IPS DF 19.7 (cell line): ENCODE data around the gene MED16.

Experiments used
- DNase-seq: peaks from one replicate; pipeline ENCODE4 v3.0.0-alpha.2; 2013; ENCODE audit warnings: low read depth, low spot score

Gene MED16

GRCh38 chr19:871446-872265, 21.3 kb downstream of the MED16 start:
- no peak for DNase-seq

DNA sequence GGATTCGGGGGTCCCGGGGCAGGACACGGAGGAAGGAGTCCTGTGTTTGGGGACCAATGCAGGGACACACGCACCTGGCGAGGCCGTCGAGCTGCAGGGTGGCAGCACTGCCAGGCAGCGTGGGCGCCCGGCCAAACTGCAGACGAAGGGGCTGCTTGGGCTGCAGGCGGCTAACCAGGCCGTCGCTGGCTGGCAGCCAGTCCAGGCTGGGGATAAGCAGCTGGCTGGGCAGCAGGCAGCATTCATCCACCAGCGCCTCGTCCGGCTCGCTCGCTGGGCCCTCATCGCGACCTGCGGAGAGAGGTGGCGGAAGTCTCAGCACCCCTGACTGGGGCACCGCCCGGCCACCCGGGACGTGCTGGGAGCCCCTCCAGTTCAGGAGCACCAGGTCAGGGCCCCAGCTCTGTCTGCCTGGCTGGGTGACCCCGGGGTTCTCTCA, 22.0 kb downstream of the MED16 start:
- DNase-seq = no peak

- no peak for DNase-seq
Measured at GRCh38 chr19:870314-870713, 22.7 kb downstream of the MED16 start.

- DNase-seq = no peak
Measured at GRCh38 chr19:869245-870177, 23.5 kb downstream of the MED16 start.

DNA sequence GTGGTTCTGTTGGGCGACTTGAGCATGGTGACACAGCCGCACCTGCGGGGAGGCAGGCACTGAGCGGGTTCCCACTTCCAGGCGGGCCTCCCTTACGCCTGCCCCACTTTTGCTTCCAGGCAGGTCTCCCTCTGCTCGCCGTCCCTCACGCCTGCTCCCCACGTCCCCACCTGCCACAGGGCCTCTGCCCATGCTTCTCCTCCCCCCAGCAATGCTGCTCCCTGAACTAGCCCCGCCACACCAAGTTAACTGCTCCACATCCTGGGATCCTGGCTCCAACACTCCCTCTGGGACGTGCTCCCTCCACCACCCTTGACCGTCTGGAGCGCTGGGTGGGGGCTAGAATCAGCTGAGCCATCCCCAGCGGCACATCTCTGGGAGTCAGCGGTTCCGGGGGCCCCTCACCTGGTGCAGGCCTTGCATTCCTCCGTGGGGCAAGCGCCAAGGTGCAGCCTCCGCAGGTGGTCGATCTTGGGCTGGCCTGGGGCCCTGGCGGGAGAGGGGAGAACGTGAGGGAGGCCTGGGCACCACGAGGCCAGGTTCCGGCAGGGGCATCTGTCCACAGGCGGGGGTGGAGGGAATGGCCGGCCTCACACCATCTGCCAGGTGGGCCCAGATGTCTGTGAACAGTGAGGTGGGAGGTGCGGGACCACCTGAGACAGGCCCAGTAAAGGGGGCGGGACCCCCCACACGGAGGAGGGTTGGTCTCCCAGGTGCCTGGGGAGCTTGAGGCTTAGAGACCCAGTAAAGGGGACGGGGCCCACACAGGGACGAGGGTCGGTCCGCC, 24.3 kb downstream of the MED16 start:
- no peak for DNase-seq

DNA sequence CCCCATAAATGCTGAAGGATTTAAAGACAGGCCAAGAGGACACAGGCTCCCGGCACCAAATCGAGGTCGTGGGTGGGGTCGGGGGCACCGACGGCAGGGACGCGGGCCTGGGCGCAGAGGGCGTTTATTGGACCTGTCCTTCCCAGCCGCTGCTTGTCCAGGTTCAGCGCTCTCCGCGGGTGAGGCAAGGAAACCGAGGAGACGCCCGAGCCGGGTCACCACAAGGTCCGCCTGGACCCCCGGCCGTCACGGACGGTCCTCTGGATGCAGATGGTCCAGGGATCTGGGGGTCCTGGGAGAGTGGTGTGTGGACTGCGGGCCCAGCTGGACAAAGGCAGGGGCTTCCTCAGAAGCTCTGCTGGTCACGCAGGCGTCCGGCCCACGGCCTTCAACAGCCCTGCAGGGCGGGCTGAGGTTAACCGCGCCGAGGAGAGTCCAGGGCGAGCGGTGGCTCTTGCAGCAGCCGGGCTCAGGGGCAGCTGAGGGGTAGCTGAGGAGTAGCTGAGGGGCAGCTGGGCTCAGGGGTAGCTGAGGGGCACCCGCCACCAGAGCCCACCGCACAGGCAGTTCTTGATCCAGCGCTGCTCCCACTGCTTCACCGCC, 25.0 kb downstream of the MED16 start:
- no peak for DNase-seq

DNA sequence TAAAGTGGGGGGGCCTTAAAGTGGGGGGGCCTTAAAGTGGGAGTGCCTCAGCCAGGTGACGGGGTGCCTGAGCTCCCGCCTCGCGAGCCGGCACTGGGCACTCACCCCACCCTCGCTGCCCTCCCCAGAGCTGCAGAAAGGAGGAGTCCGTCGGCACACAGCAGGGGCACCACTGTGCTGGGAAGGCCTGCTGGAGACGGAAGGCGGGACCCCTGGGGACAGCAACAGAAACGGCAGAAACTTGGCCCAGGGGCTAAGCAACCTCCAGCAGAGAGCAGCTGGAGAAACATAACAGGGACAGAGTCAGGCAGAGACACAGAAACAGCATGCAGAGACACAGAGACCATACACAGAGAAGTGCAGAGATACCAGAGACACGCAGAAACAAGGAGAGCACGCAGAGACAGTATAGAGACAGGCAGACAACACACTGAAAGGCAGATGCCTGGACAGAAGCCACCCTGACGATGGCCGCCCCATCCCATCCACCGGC, 25.6 kb downstream of the MED16 start:
- DNase-seq = no peak

DNA sequence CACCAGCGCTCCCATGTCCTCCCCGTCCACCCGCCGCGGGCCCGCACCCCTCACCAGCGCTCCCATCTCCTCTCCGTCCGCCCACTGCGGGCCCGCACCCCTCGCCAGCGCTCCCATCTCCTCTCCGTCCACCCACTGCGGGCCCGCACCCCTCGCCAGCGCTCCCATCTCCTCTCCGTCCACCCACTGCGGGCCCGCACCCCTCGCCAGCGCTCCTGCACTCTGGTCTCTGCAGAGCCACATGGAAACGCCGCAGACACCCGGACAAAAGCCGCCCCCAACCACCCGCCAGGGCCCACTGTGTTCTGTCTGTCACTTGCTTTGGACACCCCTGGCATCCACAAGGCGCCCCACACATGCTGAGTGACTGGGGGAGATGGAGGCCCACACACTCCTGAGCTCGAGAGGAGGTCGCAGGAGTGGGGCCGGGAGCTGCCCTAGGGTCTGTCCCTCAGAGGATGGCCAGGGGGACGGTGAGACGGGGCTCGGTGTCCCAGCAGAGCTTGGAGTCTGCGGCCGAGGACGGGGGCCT, 26.2 kb downstream of the MED16 start:
- no peak for DNase-seq

DNA sequence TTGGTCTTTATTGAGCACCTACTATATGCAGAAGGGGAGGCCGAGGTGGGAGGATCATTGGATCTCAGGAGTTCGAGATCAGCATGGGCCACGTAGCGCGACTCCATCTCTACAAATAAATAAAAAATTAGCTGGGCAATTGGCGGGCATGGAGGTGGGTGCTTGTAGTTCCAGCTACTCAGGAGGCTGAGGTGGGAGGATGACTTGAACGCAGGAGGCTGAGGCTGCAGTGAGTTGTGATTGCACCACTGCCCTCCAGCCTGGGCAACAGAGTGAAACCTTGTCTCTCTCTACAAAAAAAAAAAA, 29.7 kb downstream of the MED16 start:
- no peak for DNase-seq

- no peak for DNase-seq
Measured at GRCh38 chr19:862581-863314, 30.2 kb downstream of the MED16 start.

GRCh38 chr19:861756-862580, 31.0 kb downstream of the MED16 start:
- no peak for DNase-seq

GRCh38 chr19:861141-861755, 31.7 kb downstream of the MED16 start:
- DNase-seq = no peak

GRCh38 chr19:858868-859843, 33.8 kb downstream of the MED16 start, which contains the start of gene CFD:
Gene CFD, plus strand, starts transcription at chr19:859664. Its CDS starts 26 bp downstream, at chr19:859690.
- no peak for DNase-seq

DNA sequence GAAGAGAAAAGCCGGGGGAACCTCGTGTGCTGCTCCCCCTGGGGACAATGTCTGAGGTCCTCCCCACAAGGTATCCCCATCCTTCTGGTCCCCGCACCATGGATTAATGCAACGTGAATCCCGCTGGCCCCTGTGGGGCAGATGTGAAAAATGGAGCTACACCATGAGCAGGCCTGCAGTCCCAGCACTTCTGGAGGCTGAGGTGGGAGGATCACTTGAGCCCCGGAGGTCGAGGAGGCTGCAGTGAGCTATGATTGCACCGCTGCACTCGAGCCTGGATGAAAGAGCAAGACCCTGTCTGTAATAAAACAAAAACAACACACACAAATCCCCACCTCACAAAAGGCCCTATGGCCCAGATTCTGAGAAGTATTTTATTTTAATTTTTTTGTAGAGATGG, 34.7 kb downstream of the MED16 start:
- DNase-seq = no peak

DNA sequence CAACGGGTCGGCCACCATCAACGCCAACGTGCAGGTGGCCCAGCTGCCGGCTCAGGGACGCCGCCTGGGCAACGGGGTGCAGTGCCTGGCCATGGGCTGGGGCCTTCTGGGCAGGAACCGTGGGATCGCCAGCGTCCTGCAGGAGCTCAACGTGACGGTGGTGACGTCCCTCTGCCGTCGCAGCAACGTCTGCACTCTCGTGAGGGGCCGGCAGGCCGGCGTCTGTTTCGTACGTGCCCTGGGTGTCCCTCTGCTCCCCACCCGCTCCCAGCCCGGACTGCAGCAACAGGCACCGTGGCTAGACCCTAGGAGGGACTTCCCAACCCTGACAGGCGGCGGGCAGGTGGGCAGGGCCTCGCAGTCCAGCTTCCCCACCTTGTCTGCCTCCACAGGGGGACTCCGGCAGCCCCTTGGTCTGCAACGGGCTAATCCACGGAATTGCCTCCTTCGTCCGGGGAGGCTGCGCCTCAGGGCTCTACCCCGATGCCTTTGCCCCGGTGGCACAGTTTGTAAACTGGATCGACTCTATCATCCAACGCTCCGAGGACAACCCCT, 37.3 kb downstream of the MED16 start:
- no peak for DNase-seq

GRCh38 chr19:855142-855541, 37.8 kb downstream of the MED16 start:
- no peak for DNase-seq

DNA sequence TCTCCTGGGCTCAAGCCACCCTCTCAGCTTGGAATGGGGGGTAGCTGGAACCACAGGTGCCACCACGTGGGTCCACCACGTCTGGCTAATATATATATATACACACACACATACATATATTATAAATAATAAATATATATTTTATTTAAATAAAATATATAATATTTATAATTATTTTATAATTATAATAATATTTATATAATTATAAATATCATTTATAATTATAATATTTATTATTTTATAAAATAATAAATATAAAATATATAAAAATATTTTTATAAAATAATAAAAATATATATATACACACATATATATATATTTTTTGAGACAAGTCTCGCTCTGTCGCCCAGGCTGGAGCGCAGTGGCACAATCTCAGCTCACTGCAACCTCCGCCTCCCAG, 38.4 kb downstream of the MED16 start:
- DNase-seq = no peak
